Right atrium auricular region (tissue), 2 donors: ENCODE measurements around the gene TYW3. TPM values are rescaled to one million over a fixed set of nuclear protein-coding genes. Genes with fewer than 3 reads are reported as not detected.
"Not testable (repeated sequence)": the region's sequence is repeated elsewhere in the genome, so short reads cannot be mapped to it uniquely, and the experiment has no call there.

Source experiments
- DNase-seq: peaks from one replicate; pipeline ENCODE4 v3.0.0-alpha.2; 2019; ENCODE audit warnings: low spot score
- H3K27ac ChIP-seq, 2 donors: fragments of 200-600 bp; sonication (generic); 1 replicate in 1 of 2; 2 replicates in 1 of 2; pipeline ENCODE4 v1.5.1; 2016 to 2019
- H3K27me3 ChIP-seq, 2 donors: fragments of 200-600 bp; sonication (generic); one replicate each; pipeline versions ENCODE4 v1.5.1 to v1.6.0; 2017 to 2019
- H3K36me3 ChIP-seq: fragments of 200-600 bp; sonication (generic); one replicate; pipeline ENCODE4 v1.5.1; 2016
- H3K4me1 ChIP-seq, 2 donors: fragments of 200-600 bp; sonication (generic); one replicate each; pipeline versions ENCODE4 v1.5.1 to v1.6.0; 2017 to 2019
- H3K4me3 ChIP-seq, 2 donors: fragments of 200-600 bp; sonication (generic); 1 replicate in 1 of 2; 2 replicates in 1 of 2; pipeline ENCODE4 v1.5.1; 2017 to 2019; ENCODE audit warnings: mild to moderate bottlenecking in 1 of 2, moderate library complexity in 1 of 2
- H3K9me3 ChIP-seq, 2 donors: fragments of 200-600 bp; sonication (generic); one replicate each; pipeline ENCODE4 v1.5.1; 2019
- total RNA-seq, 2 donors: library from RNA; depleted of rRNA; stranded (reverse); fragments of >200 nt; gene quantifications; one replicate each; pipeline ENCODE4 v1.1.0, GENCODE V29; 2016
- TF ChIP-seq, protein P1 (sequence below), 2 donors: fragments of 200-600 bp; sonication (generic); IDR thresholded peaks; one replicate each; pipeline ENCODE4 v1.5.1; 2019; ENCODE audit warnings: antibody characterized with exemption in 2 of 2

TYW3 gene
- total RNA-seq, 2 donors from 2014 or later: 13.9 to 15.0 TPM

DNA sequence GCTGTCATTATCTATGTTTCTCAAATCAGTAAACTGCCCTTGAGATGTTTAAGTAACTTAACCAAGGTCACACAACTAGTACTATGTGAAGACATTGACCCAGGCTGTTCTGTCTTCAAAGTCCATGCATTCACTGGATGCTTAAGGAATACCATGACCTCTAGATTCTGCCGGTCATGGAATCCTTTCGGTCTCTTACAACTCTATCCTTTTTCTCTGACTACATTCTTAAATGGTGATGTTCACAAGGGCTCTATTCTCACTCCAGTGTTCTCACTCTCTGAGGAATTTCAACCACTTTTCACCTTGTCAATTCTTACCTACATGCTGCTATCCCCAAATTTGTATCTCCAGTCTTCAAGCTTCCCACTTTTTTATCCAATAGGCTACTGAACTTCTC is 15.3 kb upstream of the TYW3 start:
- Histone ChIP-seq H3K9me3 (no peaks in the 10 kb centered on the region), H3K27ac (no peak overlapping the region), H3K4me1 (no peaks in the 10 kb centered on the region), H3K4me3 (no peak overlapping the region), H3K36me3 (peaks cover 84% of the 10 kb centered on the region), H3K27me3 (no peaks in the 10 kb centered on the region)
- no peak for DNase-seq
- TF ChIP-seq, protein P1, sequence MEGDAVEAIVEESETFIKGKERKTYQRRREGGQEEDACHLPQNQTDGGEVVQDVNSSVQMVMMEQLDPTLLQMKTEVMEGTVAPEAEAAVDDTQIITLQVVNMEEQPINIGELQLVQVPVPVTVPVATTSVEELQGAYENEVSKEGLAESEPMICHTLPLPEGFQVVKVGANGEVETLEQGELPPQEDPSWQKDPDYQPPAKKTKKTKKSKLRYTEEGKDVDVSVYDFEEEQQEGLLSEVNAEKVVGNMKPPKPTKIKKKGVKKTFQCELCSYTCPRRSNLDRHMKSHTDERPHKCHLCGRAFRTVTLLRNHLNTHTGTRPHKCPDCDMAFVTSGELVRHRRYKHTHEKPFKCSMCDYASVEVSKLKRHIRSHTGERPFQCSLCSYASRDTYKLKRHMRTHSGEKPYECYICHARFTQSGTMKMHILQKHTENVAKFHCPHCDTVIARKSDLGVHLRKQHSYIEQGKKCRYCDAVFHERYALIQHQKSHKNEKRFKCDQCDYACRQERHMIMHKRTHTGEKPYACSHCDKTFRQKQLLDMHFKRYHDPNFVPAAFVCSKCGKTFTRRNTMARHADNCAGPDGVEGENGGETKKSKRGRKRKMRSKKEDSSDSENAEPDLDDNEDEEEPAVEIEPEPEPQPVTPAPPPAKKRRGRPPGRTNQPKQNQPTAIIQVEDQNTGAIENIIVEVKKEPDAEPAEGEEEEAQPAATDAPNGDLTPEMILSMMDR (IDR thresholded peaks at IDR 0.05): no peak

DNA sequence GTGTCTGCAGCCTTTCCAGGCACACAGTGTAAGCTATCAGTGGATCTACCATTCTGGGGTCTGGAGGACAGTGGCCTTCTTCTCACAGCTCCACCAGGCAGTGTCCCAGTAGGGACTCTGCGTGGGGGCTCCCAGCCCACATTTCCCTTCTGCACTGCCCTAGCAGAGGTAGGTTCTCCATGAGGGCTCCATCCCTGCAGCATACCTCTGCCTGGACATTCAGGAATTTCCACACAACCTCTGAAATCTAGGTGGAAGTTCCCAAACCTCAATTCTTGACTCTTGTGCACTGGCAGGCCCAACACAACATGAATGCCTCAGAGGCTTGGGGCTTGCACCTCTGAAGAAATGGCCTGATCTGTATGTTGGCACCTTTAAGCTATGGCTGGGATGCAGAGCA is 6.9 kb upstream of the TYW3 start:
- H3K4me3 ChIP-seq: no peak overlapping the region
- H3K36me3 ChIP-seq: peaks cover 37% of the 10 kb centered on the region
- H3K9me3 ChIP-seq: no peaks in the 10 kb centered on the region
- H3K4me1 ChIP-seq: peaks cover 0 to 19% of the 10 kb centered on the region in 2 donors
- no peak for DNase-seq
- TF ChIP-seq, protein P1 (IDR thresholded peaks at IDR 0.05): no peak
- no peak overlapping the region for H3K27ac ChIP-seq
- no peaks in the 10 kb centered on the region for H3K27me3 ChIP-seq

DNA sequence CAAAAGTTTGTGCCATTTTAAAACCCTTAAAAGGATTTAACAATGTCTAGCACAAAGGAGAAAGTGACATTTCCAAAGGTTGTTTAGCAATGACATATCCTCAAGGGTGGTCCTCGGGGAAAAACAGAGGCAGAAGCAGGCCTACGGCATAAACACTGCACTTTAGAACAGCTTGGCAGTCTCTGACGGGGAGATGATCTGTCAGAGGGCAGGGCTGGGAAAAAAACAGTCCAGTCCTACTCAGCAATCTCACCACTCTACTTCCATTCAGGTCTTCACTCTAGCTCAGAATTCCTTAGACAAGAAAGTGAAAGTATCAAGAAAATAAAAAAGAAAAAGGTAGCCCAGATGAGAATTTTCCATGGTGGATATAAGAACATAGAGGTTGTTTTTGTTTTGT is 4.2 kb upstream of the TYW3 start:
- Histone ChIP-seq H3K27me3 (no peaks in the 10 kb centered on the region), H3K27ac (peak overlapping the region; percentile 4 to 17), H3K9me3 (no peaks in the 10 kb centered on the region), H3K4me3 (no peak overlapping the region), H3K36me3 (peaks cover 10% of the 10 kb centered on the region), H3K4me1 (peaks cover 0 to 33% of the 10 kb centered on the region in 2 donors)
- DNase-seq: no peak
- TF ChIP-seq, protein P1 (IDR thresholded peaks at IDR 0.05): no peak

DNA sequence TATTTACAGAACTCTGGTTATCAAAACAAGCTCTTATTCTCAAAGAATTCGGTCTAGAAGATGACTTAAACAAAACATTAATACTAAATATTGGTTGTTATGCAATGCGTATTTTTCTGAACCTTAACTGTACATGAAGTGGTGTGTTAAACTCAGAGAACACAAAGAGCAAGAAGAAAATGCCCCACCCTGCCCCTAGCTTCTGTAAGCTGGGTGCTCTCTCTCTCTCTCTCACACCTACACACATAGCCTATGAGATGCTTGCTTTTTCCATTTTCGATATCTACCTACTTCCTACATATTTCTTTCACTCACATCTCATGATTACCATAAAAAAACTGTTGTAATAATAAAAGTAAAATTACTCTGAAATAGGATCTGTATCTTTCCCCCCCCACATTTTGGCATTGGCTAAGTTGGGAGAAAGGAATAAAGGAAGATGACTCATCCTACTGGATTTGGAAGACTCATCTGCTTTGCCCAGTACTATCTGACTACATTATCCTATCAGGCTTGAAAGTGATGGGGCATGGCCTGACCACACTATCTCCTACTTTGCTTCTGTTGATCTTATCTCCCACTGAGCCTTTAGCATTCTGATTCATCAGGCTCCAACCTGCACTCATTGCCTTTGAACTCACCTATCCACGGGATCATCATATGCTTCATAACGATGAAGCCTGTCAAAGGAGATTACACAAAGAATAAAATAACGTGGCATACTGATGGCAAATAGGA is 3.0 kb upstream of the TYW3 start:
- Histone ChIP-seq H3K4me1 (peaks cover 0 to 45% of the 10 kb centered on the region in 2 donors), H3K36me3 (no peaks in the 10 kb centered on the region), H3K9me3 (no peaks in the 10 kb centered on the region), H3K4me3 (no peak overlapping the region), H3K27ac (no peak overlapping the region), H3K27me3 (no peaks in the 10 kb centered on the region)
- TF ChIP-seq, protein P1 (IDR thresholded peaks at IDR 0.05): no peak
- no peak for DNase-seq

DNA sequence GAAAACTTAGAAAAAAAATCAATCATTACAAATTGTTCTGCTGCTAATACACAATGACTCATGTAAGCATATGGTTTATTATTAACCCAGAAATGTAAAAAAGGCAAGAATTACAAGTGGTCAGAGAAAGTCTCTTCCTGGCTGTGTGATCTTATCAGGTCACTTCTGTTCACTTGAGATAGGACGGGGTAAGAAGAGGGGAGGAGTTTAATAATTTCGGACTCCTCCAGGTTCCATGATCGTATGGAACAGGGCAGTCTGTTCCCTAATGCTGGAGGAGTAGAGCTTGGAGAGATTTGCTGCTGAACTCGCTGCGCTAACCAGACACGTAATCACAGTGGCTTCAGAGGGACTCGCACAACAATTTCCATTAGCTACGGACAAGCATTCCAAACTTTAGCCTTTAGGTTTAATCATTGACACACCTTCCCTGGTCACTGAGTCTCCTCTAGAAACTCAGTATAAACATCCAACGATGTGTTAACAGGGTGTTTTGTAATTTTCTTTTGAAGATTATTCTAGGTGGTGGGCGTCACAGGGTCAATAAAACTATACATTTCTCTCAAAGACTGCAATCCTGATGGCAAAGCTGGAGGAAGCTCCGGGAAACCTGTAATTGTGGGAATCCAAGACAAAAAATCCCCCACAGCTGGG is 1.4 kb upstream of the TYW3 start:
- DNase-seq: no peak
- Histone ChIP-seq H3K9me3 (no peaks in the 10 kb centered on the region), H3K27ac (peak overlapping the region; percentile 3 to 85), H3K36me3 (peaks cover under 1% of the 10 kb centered on the region), H3K27me3 (no peaks in the 10 kb centered on the region), H3K4me1 (peaks cover 0 to 47% of the 10 kb centered on the region in 2 donors), H3K4me3 (peak overlapping the region in 1 of 2 donors; percentile 68)
- TF ChIP-seq, protein P1 (IDR thresholded peaks at IDR 0.05): no peak

DNA sequence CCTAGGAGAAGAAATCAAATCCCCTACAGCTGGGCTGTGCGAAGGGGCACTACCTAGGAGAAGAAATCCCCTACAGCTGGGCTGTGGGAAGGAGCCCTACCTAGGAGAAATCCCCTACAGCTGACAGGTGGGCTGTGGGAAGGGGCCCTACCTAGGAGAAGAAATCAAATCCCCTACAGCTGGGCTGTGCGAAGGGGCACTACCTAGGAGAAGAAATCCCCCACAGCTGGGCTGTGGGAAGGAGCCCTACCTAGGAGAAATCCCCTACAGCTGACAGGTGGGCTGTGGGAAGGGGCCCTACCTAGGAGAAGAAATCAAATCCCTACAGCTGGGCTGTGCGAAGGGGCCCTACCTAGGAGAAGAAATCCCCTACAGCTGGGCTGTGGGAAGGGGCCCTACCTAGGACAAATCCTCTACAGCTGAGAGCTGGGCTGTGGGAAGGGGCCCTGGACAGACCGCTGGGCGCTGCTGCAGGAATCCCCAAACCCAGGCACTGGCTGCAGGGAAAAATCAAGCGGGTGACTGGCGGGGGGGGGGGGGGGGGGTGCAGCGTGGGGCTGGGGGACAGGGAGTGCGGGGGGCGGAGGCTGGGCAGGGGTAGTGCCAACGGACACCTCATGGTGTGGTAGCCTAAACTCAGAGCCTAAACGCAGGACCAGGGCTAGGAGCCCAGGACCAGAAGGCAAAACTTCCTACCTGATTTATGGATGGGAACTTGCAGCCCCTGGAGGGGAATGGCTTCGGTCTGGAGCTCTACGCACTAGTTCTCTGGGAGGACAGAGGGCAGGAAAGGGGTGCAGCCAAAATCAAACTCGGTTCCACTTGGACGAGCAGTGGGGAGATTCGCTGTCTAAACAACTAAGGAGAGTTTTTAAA is 643 bp upstream of the TYW3 start:
- peaks cover 0 to 47% of the 10 kb centered on the region in 2 donors for H3K4me1 ChIP-seq
- not testable (repeated sequence) for DNase-seq, H3K27me3 ChIP-seq, H3K36me3 ChIP-seq, H3K9me3 ChIP-seq
- peak overlapping the region; percentile 85 to 88 for H3K27ac ChIP-seq
- peak overlapping the region; percentile 68 to 84 for H3K4me3 ChIP-seq
